Sigmoid colon (tissue), 4 donors: Measurements from ENCODE around the gene TNFRSF21.

ENCODE experiments used
- EP300 ChIP-seq, 4 donors: sonication (generic); formaldehyde crosslinking; IDR thresholded peaks; one replicate each; pipeline ENCODE4 v1.6.1; 2017; ENCODE audit warnings: antibody characterized with exemption in 4 of 4
- POLR2A ChIP-seq, 2 donors: fragments of 450-650 bp; IDR thresholded peaks; one replicate each; pipeline ENCODE4 v1.6.1; 2016; ENCODE audit warnings: antibody characterized with exemption in 2 of 2, mild to moderate bottlenecking in 2 of 2, moderate library complexity in 2 of 2
- POLR2AphosphoS5 ChIP-seq, 4 donors: sonication (generic); formaldehyde crosslinking; IDR thresholded peaks; one replicate each; pipeline ENCODE4 v1.6.1; 2017; ENCODE audit warnings: antibody characterized with exemption in 4 of 4
- TF ChIP-seq, protein P1 (sequence below), 4 experiments: fragments of 450-650 bp in 3 of 4; fragments of 200-600 bp in 1 of 4; IDR thresholded peaks; one replicate each; pipeline ENCODE4 v1.5.1; 2016 to 2019; ENCODE audit warnings: antibody characterized with exemption in 4 of 4, mild to moderate bottlenecking in 3 of 4, moderate library complexity in 2 of 4

DNA sequence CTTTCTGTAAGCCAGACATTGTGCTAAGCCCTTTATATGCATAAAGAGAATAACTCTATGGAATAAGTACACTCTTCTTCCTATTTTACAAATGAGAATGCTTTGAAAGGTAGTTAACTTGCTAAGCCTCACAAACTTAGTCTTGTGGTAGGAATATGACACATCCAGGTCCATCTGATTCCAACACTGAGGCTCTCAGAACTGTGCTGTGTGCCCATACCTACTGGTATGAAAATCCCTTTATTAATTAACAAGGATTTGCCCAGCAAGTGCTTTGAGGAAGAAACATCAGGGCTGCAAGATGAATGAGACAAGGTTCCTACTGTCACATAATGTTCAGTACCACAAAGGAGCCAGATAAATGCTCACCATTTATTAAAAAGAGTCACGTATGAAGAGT lies 122.6 kb downstream of the TNFRSF21 start:
- TF ChIP-seq, protein P1, sequence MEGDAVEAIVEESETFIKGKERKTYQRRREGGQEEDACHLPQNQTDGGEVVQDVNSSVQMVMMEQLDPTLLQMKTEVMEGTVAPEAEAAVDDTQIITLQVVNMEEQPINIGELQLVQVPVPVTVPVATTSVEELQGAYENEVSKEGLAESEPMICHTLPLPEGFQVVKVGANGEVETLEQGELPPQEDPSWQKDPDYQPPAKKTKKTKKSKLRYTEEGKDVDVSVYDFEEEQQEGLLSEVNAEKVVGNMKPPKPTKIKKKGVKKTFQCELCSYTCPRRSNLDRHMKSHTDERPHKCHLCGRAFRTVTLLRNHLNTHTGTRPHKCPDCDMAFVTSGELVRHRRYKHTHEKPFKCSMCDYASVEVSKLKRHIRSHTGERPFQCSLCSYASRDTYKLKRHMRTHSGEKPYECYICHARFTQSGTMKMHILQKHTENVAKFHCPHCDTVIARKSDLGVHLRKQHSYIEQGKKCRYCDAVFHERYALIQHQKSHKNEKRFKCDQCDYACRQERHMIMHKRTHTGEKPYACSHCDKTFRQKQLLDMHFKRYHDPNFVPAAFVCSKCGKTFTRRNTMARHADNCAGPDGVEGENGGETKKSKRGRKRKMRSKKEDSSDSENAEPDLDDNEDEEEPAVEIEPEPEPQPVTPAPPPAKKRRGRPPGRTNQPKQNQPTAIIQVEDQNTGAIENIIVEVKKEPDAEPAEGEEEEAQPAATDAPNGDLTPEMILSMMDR (IDR thresholded peaks at IDR 0.05): no peak
- TF ChIP-seq EP300 (IDR thresholded peaks at IDR 0.05) (no peak), POLR2A (IDR thresholded peaks at IDR 0.05) (no peak), POLR2AphosphoS5 (IDR thresholded peaks at IDR 0.05) (no peak)
